Right kidney (tissue), 1 donor: ENCODE data around the gene BMPR1A.
"Not testable (repeated sequence)": the region's sequence is repeated elsewhere in the genome, so short reads cannot be mapped to it uniquely, and the experiment has no call there.

Experiments
- DNase-seq: peaks from one replicate; pipeline ENCODE4 v3.0.0-alpha.2; 2016

Gene BMPR1A

GRCh38 chr10:86880971-86881370 is 124.6 kb downstream of the BMPR1A start:
- DNase-seq = no peak

DNA sequence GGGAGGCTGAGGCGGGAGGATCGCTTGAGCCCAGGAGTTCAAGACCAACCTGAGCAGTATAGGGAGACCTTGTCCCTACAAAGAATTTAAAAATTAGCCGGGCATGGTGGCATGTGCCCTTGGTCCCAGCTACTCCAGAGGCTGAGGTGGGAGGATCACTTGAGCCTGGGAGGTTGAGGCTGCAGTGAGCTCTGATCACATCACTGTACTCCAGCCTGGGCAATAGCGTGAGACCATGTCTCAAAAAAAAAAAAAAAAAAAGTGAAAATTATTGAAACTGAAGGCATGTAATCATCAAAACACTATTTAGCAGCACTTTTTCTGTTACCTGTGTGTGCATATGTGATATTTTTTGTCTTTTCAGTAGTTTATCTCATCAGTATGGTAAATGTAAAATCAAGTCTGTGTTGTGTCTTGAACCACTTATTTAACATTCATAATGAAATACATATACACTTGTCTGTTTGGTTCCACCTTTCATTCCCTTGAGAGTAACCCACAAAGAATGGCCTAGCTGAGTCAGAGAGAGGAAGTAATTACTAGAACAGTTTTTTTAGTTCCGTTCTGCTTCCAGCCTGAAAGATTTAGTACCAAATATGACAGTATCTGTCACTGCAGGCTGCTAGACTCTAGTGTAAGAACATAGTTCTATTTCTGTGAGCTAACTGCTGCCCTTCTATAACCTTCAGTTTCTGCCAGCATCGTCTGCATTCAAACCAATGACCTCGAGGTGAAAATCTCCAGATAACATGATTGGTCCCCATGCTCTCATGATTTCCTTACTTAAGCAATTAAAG is 132.4 kb downstream of the BMPR1A start:
- no peak for DNase-seq

DNA sequence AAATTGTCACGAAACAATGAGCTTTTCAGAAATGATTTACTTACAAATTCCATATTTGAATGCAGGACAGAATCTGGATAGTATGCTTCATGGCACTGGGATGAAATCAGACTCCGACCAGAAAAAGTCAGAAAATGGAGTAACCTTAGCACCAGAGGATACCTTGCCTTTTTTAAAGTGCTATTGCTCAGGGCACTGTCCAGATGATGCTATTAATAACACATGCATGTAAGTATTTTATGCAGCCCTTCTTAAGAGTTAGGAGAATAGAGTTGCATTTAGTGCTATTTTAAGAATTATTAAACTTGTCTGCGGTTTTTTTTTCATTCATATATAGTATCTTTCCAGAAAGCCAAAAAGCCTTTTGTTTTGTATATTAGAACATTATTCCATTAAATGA is 133.6 kb downstream of the BMPR1A start:
- DNase-seq = no peak

DNA sequence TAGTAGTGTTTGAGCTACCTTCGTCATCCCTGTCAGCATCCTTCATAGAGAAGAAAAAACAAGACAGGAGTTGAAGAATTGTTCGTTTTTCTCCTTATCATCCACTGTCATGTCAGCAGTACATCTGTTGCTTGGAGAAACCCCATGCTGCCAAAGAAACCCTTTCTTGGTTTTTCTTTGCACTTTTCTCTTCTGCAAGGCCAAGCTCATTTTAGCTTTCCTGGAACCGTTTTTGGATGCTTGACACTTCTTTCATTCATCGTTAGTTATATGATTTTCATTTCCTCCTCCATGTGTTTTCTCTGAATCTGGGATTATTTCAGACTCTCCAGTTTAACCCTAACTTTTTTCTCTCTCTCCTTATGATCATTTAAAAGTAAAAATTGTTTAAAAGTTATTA is 142.1 kb downstream of the BMPR1A start:
- no peak for DNase-seq

DNA sequence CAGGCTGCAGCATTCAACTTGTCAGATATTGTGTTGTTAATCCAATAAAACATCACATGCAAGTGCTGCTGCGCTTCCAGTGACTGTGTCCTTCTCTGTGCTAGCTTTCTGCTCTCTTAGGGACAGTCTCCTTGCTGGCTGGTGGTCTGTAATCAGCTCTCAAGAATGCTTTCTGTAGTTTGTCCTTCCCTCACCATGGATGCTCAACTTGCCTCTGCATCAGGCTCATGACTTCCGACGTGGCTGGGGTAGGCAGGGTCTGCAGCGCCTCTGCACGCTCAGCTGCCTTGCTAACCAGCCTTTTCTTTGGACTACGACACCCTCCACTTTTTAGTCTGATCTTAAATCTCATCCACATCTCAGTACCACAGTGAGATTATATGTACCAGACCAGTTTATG is 142.7 kb downstream of the BMPR1A start:
- DNase-seq = peak; percentile 34

DNA sequence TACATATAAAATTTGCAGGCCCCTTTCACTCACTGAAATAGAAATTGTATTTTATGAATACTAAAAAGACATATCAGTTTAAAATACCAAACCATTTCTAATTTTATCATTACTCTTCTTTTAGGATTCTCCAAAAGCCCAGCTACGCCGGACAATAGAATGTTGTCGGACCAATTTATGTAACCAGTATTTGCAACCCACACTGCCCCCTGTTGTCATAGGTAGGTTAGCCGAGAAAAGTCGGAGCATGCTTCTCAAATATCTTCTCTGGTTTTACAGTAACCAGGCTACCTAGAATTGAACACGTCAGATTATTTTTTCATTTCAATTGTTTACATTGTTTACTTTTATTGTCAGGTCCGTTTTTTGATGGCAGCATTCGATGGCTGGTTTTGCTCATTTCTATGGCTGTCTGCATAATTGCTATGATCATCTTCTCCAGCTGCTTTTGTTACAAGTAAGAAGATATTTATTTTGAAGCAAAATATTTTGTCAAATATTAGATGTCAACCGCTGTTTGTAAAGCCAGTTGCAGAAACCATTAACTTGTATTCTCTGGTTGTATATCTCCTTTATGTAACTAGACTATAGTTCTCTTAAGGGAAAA is 143.4 kb downstream of the BMPR1A start:
- DNase-seq = peak; percentile 45

DNA sequence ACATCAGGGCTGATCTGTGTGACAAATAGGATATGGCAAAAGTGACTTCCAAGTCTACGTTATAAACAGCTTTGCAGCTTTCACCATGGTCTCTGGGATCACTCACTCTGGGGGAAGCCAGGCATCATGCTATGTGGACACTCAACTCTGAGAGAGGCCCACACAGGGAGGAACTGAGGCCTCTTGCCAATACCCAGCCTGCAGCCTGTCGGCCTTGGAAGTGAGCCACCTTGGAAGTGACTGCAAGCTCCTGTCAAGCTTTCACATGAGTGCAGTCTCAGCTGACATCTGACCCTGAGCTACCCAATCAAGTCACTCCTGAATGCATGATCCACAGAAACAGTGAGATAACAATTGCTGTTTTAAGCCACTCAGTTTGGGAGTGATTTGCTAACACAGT is 144.5 kb downstream of the BMPR1A start:
- no peak for DNase-seq

DNA sequence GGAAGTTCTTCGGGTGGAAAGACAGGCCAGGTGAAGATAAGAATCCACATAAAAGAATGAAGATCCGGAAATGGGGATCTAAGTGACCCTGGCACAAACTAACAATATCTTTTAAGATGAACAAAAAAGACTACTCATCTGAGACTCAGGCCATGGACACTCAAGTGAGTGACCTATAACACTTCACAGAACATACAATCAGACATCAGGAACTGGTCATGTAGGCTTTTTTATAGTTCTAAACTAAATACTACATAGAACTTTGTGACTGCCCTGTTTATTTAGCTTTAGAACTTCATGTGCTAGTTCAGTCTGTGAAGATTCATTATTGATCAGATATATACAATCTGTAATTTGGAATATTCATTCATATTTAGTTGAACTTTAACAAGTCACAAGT is 148.2 kb downstream of the BMPR1A start:
- no peak for DNase-seq

DNA sequence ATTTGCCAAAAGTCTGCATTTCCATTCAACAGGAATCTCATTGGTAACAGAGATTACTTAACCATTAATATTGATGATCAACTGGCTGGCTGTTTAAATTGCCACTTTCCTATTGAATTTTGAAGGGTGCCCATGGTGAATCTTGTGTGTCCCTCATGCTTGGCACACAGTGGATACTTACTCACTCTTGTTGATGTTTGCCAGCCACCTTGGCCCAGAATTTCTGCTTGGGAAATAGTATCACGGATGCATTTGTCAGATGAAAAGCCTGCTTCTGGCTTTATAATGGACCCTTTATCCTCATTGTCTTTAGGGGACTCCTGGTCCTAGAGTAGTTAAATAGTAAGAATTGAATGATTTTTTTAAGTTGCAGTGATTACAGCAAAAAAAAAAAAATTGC is 149.0 kb downstream of the BMPR1A start:
- DNase-seq = no peak

- DNase-seq = no peak
Observed at GRCh38 chr10:86914734-86915133, 158.3 kb downstream of the BMPR1A start.

DNA sequence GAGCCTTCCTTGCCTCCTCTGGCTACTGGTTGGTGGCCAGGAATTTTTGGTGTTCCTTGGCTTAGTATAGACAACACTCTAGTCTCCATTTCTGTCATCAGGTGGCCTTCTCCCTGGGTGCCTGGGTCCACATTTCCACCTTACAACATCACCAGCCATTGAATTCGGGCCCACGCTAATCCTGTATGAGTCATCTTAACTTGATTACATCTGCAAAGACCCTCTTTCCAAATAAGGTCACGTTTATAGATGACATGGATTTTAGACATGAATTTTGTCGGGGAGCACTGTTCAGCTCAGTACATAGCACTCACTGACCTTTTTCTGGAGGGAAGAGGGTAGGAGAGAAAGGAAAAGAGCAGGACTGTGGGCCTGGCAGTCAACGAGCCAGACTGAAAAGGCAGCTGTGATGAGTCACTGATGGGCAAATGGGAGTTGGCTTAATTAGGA is 161.6 kb downstream of the BMPR1A start:
- no peak for DNase-seq

GRCh38 chr10:86922553-86922961 is 166.1 kb downstream of the BMPR1A start:
- DNase-seq = no peak

GRCh38 chr10:86929468-86930380 is 173.3 kb downstream of the BMPR1A start:
- DNase-seq = no peak

- DNase-seq = no peak
Observed at GRCh38 chr10:86931872-86932271, 175.5 kb downstream of the BMPR1A start.

DNA sequence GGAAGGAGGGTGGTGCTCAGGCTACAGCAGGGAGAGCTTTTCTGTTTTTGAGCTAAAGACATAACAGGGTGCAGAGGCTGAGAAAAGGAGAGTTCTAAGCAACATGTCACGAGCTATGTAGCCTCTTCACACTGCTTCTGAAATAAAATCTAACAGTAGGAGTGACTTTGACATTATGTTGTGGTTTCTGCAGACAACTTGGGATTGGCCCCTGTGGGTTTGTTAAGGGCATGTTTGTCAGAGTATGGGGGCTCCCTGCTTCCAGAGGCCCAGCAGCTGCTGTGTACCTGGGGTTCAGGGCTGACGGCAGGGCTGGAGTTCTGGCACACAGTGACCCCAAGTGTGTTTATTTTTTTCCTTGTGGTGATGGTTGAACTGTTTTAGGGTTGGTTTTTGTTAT is 176.3 kb downstream of the BMPR1A start:
- DNase-seq = no peak

- not testable (repeated sequence) for DNase-seq
Observed at GRCh38 chr10:86934162-86934711, 177.8 kb downstream of the BMPR1A start.

- no peak for DNase-seq
Observed at GRCh38 chr10:86936661-86937501, 180.5 kb downstream of the BMPR1A start.

DNA sequence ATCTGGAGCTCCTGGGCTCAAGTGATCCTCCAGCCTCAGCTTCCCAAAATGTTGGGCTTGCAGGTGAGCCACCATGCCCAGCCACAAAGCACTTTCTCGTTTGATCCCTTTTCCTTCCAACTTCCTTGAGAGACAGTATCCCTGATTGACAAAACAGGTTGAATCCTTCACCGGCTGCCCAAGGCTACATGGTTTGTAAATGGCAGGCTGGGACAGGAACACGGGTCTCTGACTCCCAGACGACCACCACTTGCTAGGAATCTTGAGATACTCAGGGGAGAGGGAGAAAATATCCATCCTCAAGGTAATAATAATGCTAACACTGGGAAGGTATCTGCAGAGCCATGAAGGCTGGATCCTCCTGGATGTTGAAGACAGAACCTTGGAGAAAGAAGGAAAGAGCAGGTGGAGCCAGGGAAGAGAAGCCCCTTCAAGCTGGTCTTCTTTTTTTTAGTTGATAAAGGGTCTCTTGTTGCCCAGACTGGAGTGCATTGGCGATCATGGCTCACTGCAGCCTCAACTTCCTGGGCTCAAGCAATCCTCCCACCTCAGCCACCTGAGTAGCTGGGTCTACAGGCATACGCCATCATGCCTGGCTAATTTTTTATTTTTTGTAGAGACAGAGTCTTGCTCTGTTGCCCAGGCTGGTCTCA is 181.2 kb downstream of the BMPR1A start:
- no peak for DNase-seq

DNA sequence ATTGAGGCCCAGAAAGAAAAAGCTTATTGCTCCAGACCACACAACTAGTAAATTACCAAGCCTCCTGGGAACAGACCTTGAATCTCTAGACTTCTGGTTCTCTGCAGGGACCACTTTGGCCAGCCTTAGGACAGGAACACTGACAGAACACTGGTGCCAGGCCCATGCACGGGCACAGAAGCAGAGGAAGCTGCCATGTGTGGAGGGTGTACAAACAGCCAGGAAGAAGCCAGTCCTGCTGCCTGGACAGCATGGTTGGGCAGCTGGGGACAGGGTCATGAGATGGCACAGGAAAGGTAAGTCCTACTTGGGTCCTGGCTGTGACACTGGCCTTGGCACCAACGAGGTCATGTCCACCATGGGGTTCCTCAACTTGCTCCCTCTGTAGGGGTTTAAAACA is 181.8 kb downstream of the BMPR1A start:
- DNase-seq = no peak

DNA sequence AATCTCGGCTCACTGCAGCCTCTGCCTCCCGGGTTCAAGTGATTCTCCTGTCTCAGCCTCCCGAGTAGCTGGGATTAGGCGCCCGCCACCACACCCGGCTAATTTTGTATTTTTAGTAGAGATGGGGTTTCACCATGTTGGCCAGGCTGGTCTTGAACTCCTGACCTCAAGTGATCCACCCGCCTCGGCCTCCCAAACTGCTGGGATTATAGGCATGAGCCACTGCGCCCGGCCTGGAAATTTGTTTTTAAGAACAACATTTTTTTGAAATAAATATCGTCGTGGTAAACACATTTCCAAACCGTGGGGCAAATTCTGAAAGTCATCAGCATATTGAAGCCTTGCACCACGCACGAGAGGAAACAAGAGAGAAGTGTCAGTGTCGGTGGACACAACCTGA is 183.7 kb downstream of the BMPR1A start:
- DNase-seq = not testable (repeated sequence)

DNA sequence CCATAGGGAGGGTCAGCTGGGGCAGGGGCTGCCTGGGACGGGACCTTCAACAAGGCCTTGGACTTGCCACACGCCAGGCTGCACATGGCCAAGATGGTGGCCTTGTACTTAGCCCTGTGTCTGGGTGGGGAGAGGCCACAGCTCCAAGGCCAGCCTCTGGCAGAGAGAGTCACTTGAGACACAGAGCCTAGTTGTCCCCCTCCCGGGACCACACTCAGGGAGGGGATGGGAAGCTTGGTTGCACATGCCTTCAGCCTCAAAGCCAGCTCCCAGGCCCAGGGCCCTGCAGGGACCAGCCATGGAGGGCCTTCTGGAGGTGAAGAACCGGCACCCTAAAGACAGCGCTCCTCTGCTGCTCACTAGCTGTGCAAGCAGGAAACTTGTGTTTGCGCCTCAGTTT is 184.3 kb downstream of the BMPR1A start:
- DNase-seq = no peak
